Vagina (tissue), 2 donors: ENCODE results near the gene CREB3L1.

Source experiments
- POLR2AphosphoS5 ChIP-seq, 2 donors: sonication (generic); formaldehyde crosslinking; IDR thresholded peaks; one replicate each; pipeline ENCODE4 v1.9.0; 2017; ENCODE audit warnings: antibody characterized with exemption in 2 of 2, mild to moderate bottlenecking in 2 of 2, low read depth in 1 of 2; ENCODE audit not compliant: insufficient read depth in 1 of 2
- TF ChIP-seq, protein P1 (sequence below), 3 experiments: fragments of 450-650 bp in 2 of 3; fragments of 200-600 bp in 1 of 3; sonication (generic) in 1 of 3; IDR thresholded peaks; one replicate each; pipeline ENCODE4 v1.5.1; 2017 to 2019; ENCODE audit warnings: antibody characterized with exemption in 3 of 3, mild to moderate bottlenecking in 2 of 3, moderate library complexity in 2 of 3

DNA sequence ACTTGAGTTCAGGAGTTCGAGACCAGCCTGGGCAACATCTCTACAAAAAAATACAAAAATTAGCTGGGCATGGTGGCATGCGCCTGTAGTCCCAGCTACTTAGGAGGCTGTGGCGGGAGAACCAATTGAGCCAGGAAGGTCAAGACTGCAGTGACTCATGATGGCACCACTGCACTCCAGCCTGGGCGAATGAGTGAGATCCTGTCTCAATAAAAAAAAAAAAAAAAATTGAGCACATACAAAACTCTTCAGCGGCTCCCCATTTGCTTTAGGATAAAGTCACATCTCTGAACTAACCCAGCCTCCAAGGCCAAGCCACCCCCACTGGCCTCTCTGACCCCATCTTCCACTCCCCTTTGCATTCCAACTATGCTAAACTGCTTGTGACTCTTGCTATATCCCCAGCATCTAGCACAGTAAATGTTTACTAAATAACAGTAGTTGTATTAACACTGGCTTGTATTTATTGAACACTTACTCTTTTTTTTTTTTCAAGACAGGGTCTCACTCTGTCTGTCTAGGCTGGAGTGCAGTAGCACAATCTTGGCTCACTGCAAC lies 28.9 kb downstream of the CREB3L1 start:
- TF ChIP-seq, protein P1, sequence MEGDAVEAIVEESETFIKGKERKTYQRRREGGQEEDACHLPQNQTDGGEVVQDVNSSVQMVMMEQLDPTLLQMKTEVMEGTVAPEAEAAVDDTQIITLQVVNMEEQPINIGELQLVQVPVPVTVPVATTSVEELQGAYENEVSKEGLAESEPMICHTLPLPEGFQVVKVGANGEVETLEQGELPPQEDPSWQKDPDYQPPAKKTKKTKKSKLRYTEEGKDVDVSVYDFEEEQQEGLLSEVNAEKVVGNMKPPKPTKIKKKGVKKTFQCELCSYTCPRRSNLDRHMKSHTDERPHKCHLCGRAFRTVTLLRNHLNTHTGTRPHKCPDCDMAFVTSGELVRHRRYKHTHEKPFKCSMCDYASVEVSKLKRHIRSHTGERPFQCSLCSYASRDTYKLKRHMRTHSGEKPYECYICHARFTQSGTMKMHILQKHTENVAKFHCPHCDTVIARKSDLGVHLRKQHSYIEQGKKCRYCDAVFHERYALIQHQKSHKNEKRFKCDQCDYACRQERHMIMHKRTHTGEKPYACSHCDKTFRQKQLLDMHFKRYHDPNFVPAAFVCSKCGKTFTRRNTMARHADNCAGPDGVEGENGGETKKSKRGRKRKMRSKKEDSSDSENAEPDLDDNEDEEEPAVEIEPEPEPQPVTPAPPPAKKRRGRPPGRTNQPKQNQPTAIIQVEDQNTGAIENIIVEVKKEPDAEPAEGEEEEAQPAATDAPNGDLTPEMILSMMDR (IDR thresholded peaks at IDR 0.05), result no peak
- no peak for TF ChIP-seq POLR2AphosphoS5 (IDR thresholded peaks at IDR 0.05; ENCODE audit: insufficient read depth in 1 of 2, low read depth in 1 of 2)
